Trophoblast cell (in vitro differentiated cells and primary cell): ENCODE results near the gene UCK1.
"Not testable (repeated sequence)": the region's sequence is repeated elsewhere in the genome, so short reads cannot be mapped to it uniquely, and the experiment has no call there.

ENCODE experiments used
- DNase-seq, 2 donors: peaks; one replicate each; pipeline ENCODE4 v3.0.0-alpha.2; 2016
- H2AFZ ChIP-seq: 2 replicates; pipeline ENCODE4 v1.6.1; 2013; ENCODE audit warnings: low read length, moderate library complexity, mild to moderate bottlenecking; ENCODE audit not compliant: insufficient read depth, poor library complexity
- H2AK5ac ChIP-seq: 2 replicates; pipeline ENCODE4 v1.6.1; 2013; ENCODE audit warnings: mild to moderate bottlenecking, low read length
- H2BK120ac ChIP-seq: 2 replicates; pipeline ENCODE4 v1.6.1; 2013; ENCODE audit warnings: low read length, mild to moderate bottlenecking, moderate library complexity; ENCODE audit not compliant: insufficient read depth, poor library complexity
- H2BK12ac ChIP-seq: 2 replicates; pipeline ENCODE4 v1.6.1; 2013; ENCODE audit warnings: mild to moderate bottlenecking, low read length, moderate library complexity
- H2BK5ac ChIP-seq: 2 replicates; pipeline ENCODE4 v1.6.1; 2013; ENCODE audit warnings: low read length, low read depth, moderate library complexity, mild to moderate bottlenecking; ENCODE audit not compliant: poor library complexity
- H3K14ac ChIP-seq: 2 replicates; pipeline ENCODE4 v1.6.1; 2013; ENCODE audit warnings: mild to moderate bottlenecking, low read length
- H3K18ac ChIP-seq: 2 replicates; pipeline ENCODE4 v1.6.1; 2013; ENCODE audit warnings: mild to moderate bottlenecking, low read length
- H3K23ac ChIP-seq: 2 replicates; pipeline ENCODE4 v1.6.1; 2013; ENCODE audit warnings: low read length
- H3K27ac ChIP-seq: 2 replicates; pipeline ENCODE4 v1.5.1; 2013; ENCODE audit warnings: low read depth, mild to moderate bottlenecking, inconsistent platforms, low read length, moderate library complexity
- H3K27me3 ChIP-seq: 2 replicates; pipeline ENCODE4 v1.6.1; 2013; ENCODE audit warnings: inconsistent platforms, mild to moderate bottlenecking, low read length, moderate library complexity; ENCODE audit not compliant: insufficient read depth
- H3K36me3 ChIP-seq, 2 experiments: 1 replicate in 1 of 2; 2 replicates in 1 of 2; pipeline ENCODE4 v1.6.1; 2013; ENCODE audit warnings: low read length in 2 of 2, mild to moderate bottlenecking in 2 of 2, moderate library complexity in 1 of 2; ENCODE audit not compliant: insufficient read depth in 2 of 2, control insufficient read depth in 1 of 2
- H3K4ac ChIP-seq: 2 replicates; pipeline ENCODE4 v1.6.1; 2013; ENCODE audit warnings: low read depth, mild to moderate bottlenecking, low read length, moderate library complexity
- H3K4me1 ChIP-seq, 2 experiments: 1 replicate in 1 of 2; 2 replicates in 1 of 2; pipeline ENCODE4 v1.6.1; 2013; ENCODE audit warnings: low read length in 2 of 2, mild to moderate bottlenecking in 2 of 2, moderate library complexity in 1 of 2; ENCODE audit not compliant: insufficient read depth in 2 of 2, control insufficient read depth in 1 of 2
- H3K4me2 ChIP-seq: 2 replicates; pipeline ENCODE4 v1.6.1; 2013; ENCODE audit warnings: inconsistent platforms, mild to moderate bottlenecking, low read length, moderate library complexity
- H3K4me3 ChIP-seq: 2 replicates; pipeline ENCODE4 v1.5.1; 2013; ENCODE audit warnings: mild to moderate bottlenecking, low read depth, low read length, inconsistent platforms
- H3K79me1 ChIP-seq: one replicate; pipeline ENCODE4 v1.6.1; 2013; ENCODE audit warnings: low read length
- H3K79me2 ChIP-seq: 2 replicates; pipeline ENCODE4 v1.6.1; 2013; ENCODE audit warnings: low read length, mild to moderate bottlenecking; ENCODE audit not compliant: control insufficient read depth, insufficient read depth, poor library complexity
- H3K9ac ChIP-seq: 2 replicates; pipeline ENCODE4 v1.6.1; 2013; ENCODE audit warnings: mild to moderate bottlenecking, low read length
- H3K9me3 ChIP-seq: 2 replicates; pipeline ENCODE4 v1.6.1; 2013; ENCODE audit warnings: low read depth, mild to moderate bottlenecking, control low read depth, inconsistent platforms, low read length; ENCODE audit not compliant: insufficient read depth
- H4K12ac ChIP-seq: 2 replicates; pipeline ENCODE4 v1.6.1; 2013; ENCODE audit warnings: low read depth, mild to moderate bottlenecking, low read length, moderate library complexity
- H4K8ac ChIP-seq: 2 replicates; pipeline ENCODE4 v1.6.1; 2013; ENCODE audit warnings: low read depth, mild to moderate bottlenecking, low read length, moderate library complexity
- H4K91ac ChIP-seq: one replicate; pipeline ENCODE4 v1.6.1; 2013; ENCODE audit warnings: low read depth, mild to moderate bottlenecking, low read length, moderate library complexity
- WGBS: extraction: QIAGEN DNeasy Blood & Tissue Kit; methylation state at CpG from one replicate; pipeline ENCODE4 v1.1.7; 2013; ENCODE audit warnings: missing lambda C conversion rate; ENCODE audit not compliant: insufficient read length, insufficient coverage; ENCODE audit errors: extremely low coverage; 5-methylcytosine and 5-hydroxymethylcytosine counted together

Gene UCK1

GRCh38 chr9:131554843-131555351 lies 23.8 kb upstream of the UCK1 start:
- Histone ChIP-seq H3K4me2 (peak overlapping the region; percentile 54), H3K79me2 (no peaks in the 10 kb centered on the region), H3K14ac (no peak overlapping the region), H3K4me3 (no peak overlapping the region), H3K9me3 (peaks cover 9% of the 10 kb centered on the region), H3K4me1 (peaks cover 0 to 3% of the 10 kb centered on the region in 2 experiments), H3K18ac (no peak overlapping the region), H4K91ac (no peak overlapping the region), H2AK5ac (no peak overlapping the region), H3K27me3 (peaks cover 10% of the 10 kb centered on the region), H3K36me3 (no peaks in the 10 kb centered on the region), H4K12ac (no peak overlapping the region), H3K27ac (no peak overlapping the region), H2BK120ac (no peak overlapping the region), H2BK5ac (no peak overlapping the region), H3K23ac (no peak overlapping the region), H2AFZ (no peak overlapping the region), H4K8ac (no peak overlapping the region), H3K79me1 (no peaks in the 10 kb centered on the region), H3K4ac (no peak overlapping the region), H2BK12ac (no peak overlapping the region), H3K9ac (no peak overlapping the region)
- DNase-seq, result no peak
- no CpG with 5 or more reads among the region's 54 CpGs for WGBS

DNA sequence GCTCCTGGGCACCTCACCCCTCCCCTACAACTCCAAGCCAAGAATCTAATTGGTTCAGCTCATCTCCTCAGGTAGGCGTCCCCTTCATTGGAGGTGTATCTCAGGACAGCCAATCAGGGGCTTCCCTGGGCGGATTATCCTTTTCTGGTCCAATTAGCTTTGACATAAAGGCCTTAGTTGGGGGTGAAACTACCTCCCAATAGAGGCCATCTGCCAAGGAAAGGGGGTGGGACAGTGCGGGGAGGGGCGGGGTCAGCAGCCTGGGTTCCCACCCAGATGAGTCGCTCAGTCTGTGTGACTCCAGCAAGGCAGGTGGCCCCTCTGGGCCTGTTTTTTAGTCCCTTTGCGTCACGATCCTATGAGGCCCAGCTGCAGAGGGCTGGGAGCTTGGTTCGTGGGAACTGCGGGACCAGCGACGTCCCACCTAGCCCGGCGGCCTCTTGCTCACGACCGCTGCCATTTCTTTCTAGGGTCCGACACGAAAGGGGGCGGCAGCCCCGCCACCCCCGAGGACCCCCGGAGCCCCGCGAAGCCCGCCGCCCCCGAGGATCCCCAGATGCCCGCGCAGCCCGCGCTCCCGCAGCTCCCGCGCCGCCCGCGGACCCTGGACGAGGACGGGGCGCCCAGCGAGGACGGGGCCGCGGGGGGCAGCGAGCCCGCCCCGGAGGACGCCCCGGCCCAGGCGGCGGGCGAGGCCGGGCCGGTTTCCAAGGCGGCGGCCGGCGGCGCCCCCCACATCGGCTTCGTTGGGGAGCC lies 23.2 kb upstream of the UCK1 start:
- no peak overlapping the region for H3K18ac ChIP-seq
- no peak overlapping the region for H3K4ac ChIP-seq
- no peak overlapping the region for H4K8ac ChIP-seq
- H2BK5ac ChIP-seq, result no peak overlapping the region
- no peak overlapping the region for H3K23ac ChIP-seq
- H3K79me2 ChIP-seq, result no peaks in the 10 kb centered on the region
- no peak overlapping the region for H3K14ac ChIP-seq
- H2BK12ac ChIP-seq, result no peak overlapping the region
- H3K4me1 ChIP-seq, result peaks cover 0 to 3% of the 10 kb centered on the region in 2 experiments
- peak overlapping the region; percentile 54 for H3K4me2 ChIP-seq
- H3K79me1 ChIP-seq, result no peaks in the 10 kb centered on the region
- H2AFZ ChIP-seq, result no peak overlapping the region
- H4K91ac ChIP-seq, result no peak overlapping the region
- no CpG with 5 or more reads among the region's 60 CpGs for WGBS
- no peak overlapping the region for H4K12ac ChIP-seq
- DNase-seq, result no peak
- H3K36me3 ChIP-seq, result no peaks in the 10 kb centered on the region
- peaks cover 10% of the 10 kb centered on the region for H3K27me3 ChIP-seq
- H3K9ac ChIP-seq, result no peak overlapping the region
- H2BK120ac ChIP-seq, result no peak overlapping the region
- H3K4me3 ChIP-seq, result no peak overlapping the region
- peaks cover 9% of the 10 kb centered on the region for H3K9me3 ChIP-seq
- no peak overlapping the region for H2AK5ac ChIP-seq
- no peak overlapping the region for H3K27ac ChIP-seq

GRCh38 chr9:131552030-131552429 lies 21.0 kb upstream of the UCK1 start:
- no CpG with 5 or more reads among the region's 6 CpGs for WGBS
- Histone ChIP-seq H3K27me3 (peaks cover 10% of the 10 kb centered on the region), H3K4me1 (no peaks in the 10 kb centered on the region), H3K14ac (no peak overlapping the region), H3K18ac (no peak overlapping the region), H2BK12ac (no peak overlapping the region), H3K79me1 (no peaks in the 10 kb centered on the region), H2BK5ac (no peak overlapping the region), H3K4ac (no peak overlapping the region), H3K36me3 (no peaks in the 10 kb centered on the region), H3K9me3 (peaks cover 9% of the 10 kb centered on the region), H3K4me3 (no peak overlapping the region), H2BK120ac (no peak overlapping the region), H2AFZ (no peak overlapping the region), H3K79me2 (no peaks in the 10 kb centered on the region), H3K23ac (no peak overlapping the region), H3K9ac (no peak overlapping the region), H4K8ac (no peak overlapping the region), H4K12ac (no peak overlapping the region), H3K27ac (no peak overlapping the region), H3K4me2 (no peak overlapping the region), H4K91ac (no peak overlapping the region), H2AK5ac (no peak overlapping the region)
- no peak for DNase-seq

- peaks cover 13% of the 10 kb centered on the region for H3K27me3 ChIP-seq
- DNase-seq, H3K4me2 ChIP-seq, H4K91ac ChIP-seq, H2BK120ac ChIP-seq, H2AK5ac ChIP-seq, H3K4ac ChIP-seq, H2AFZ ChIP-seq, H3K4me3 ChIP-seq, H3K27ac ChIP-seq, H4K8ac ChIP-seq, H3K14ac ChIP-seq, H3K4me1 ChIP-seq, H3K79me2 ChIP-seq, H4K12ac ChIP-seq, H3K9ac ChIP-seq, H3K9me3 ChIP-seq, H3K18ac ChIP-seq, H3K23ac ChIP-seq, H2BK12ac ChIP-seq, H3K79me1 ChIP-seq, H3K36me3 ChIP-seq, H2BK5ac ChIP-seq: not testable (repeated sequence)
- WGBS, result no CpG with 5 or more reads among the region's 8 CpGs
Measured at GRCh38 chr9:131550465-131550864, 19.4 kb upstream of the UCK1 start.
